Ishikawa (cell line): ENCODE data around the gene HELQ.

Experiments used
- CEBPB ChIP-seq: IDR thresholded peaks from 2 replicates; pipeline ENCODE4 v1.6.1; 2012
- CREB1 ChIP-seq: IDR thresholded peaks from 2 replicates; pipeline ENCODE4 v1.6.1; 2012; ENCODE audit warnings: low read depth
- EGR1 ChIP-seq: IDR thresholded peaks from 2 replicates; pipeline ENCODE4 v1.6.1; 2012
- EP300 ChIP-seq: IDR thresholded peaks from 2 replicates; pipeline ENCODE4 v1.6.1; 2012; ENCODE audit warnings: borderline replicate concordance
- FOXM1 ChIP-seq: IDR thresholded peaks from 2 replicates; pipeline ENCODE4 v1.6.1; 2012; ENCODE audit warnings: low read depth, borderline replicate concordance
- MAX ChIP-seq: IDR thresholded peaks from 2 replicates; pipeline ENCODE4 v1.6.1; 2012
- NFIC ChIP-seq: IDR thresholded peaks from 2 replicates; pipeline ENCODE4 v1.6.1; 2012
- RAD21 ChIP-seq: IDR thresholded peaks from 2 replicates; pipeline ENCODE4 v1.6.1; 2012; ENCODE audit warnings: low read depth
- TAF1 ChIP-seq: IDR thresholded peaks from 2 replicates; pipeline ENCODE4 v1.6.1; 2012; ENCODE audit warnings: low read depth, mild to moderate bottlenecking
- TCF12 ChIP-seq: IDR thresholded peaks from 2 replicates; pipeline ENCODE4 v1.6.1; 2012; ENCODE audit warnings: low read depth
- TEAD4 ChIP-seq: IDR thresholded peaks from 2 replicates; pipeline ENCODE4 v1.6.1; 2012
- YY1 ChIP-seq: IDR thresholded peaks from 2 replicates; pipeline ENCODE4 v1.6.1; 2012; ENCODE audit warnings: low read depth
- ZBTB7A ChIP-seq: IDR thresholded peaks from 2 replicates; pipeline ENCODE4 v1.6.1; 2012; ENCODE audit warnings: low read depth
- TF ChIP-seq, protein P1 (sequence below): IDR thresholded peaks from 2 replicates; pipeline ENCODE4 v1.6.1; 2012
- TF ChIP-seq, protein P2 (sequence below): IDR thresholded peaks from 2 replicates; pipeline ENCODE4 v1.6.1; 2012; ENCODE audit warnings: low read depth, mild to moderate bottlenecking

Gene HELQ

GRCh38 chr4:83486457-83487129 lies 31.0 kb upstream of the HELQ start:
- TF ChIP-seq TAF1 (no peak), MAX (no peak), EP300 (no peak), CEBPB (no peak), YY1 (no peak), RAD21 (no peak), EGR1 (no peak), CREB1 (no peak), TCF12 (no peak), ZBTB7A (no peak), NFIC (no peak), TEAD4 (no peak), FOXM1 (no peak)
- TF ChIP-seq, protein P1, sequence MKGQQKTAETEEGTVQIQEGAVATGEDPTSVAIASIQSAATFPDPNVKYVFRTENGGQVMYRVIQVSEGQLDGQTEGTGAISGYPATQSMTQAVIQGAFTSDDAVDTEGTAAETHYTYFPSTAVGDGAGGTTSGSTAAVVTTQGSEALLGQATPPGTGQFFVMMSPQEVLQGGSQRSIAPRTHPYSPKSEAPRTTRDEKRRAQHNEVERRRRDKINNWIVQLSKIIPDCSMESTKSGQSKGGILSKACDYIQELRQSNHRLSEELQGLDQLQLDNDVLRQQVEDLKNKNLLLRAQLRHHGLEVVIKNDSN = no peak
- TF ChIP-seq, protein P2, sequence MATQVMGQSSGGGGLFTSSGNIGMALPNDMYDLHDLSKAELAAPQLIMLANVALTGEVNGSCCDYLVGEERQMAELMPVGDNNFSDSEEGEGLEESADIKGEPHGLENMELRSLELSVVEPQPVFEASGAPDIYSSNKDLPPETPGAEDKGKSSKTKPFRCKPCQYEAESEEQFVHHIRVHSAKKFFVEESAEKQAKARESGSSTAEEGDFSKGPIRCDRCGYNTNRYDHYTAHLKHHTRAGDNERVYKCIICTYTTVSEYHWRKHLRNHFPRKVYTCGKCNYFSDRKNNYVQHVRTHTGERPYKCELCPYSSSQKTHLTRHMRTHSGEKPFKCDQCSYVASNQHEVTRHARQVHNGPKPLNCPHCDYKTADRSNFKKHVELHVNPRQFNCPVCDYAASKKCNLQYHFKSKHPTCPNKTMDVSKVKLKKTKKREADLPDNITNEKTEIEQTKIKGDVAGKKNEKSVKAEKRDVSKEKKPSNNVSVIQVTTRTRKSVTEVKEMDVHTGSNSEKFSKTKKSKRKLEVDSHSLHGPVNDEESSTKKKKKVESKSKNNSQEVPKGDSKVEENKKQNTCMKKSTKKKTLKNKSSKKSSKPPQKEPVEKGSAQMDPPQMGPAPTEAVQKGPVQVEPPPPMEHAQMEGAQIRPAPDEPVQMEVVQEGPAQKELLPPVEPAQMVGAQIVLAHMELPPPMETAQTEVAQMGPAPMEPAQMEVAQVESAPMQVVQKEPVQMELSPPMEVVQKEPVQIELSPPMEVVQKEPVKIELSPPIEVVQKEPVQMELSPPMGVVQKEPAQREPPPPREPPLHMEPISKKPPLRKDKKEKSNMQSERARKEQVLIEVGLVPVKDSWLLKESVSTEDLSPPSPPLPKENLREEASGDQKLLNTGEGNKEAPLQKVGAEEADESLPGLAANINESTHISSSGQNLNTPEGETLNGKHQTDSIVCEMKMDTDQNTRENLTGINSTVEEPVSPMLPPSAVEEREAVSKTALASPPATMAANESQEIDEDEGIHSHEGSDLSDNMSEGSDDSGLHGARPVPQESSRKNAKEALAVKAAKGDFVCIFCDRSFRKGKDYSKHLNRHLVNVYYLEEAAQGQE = no peak

- 0 out of 2 replicates have a peak, but pooled peaks have one; percentile 16 for TF ChIP-seq YY1
- peak; percentile 99 for TF ChIP-seq MAX
- no peak for TF ChIP-seq TAF1
- TF ChIP-seq, protein P2 = no peak
These were observed 29.2 kb upstream of the HELQ start, which contains the start of gene ABRAXAS1 for GRCh38 chr4:83484500-83485461. ABRAXAS1 (minus strand) TSS chr4:83485100; CDS start chr4:83485072, 28 bp downstream.

DNA sequence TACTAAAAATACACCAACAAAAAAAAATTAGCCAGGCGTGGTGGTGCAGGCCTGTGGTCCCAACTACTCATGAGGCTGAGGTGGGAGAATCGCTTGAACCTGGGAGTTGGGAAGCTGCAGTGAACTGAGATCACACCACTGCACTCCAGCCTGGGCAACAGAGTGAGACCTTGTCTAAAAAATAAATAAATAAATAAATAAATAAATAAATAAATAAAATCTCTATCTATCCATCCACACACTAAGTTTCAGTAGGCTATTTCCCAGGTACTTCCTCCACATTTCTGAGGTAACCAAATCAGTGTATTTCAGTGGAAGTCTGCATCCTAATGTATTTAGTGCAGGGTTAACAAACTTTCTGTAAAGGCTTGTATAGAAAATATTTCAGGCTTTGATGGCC lies 18.3 kb upstream of the HELQ start:
- TF ChIP-seq TCF12 (no peak), MAX (no peak), EP300 (no peak), YY1 (no peak), FOXM1 (no peak)

DNA sequence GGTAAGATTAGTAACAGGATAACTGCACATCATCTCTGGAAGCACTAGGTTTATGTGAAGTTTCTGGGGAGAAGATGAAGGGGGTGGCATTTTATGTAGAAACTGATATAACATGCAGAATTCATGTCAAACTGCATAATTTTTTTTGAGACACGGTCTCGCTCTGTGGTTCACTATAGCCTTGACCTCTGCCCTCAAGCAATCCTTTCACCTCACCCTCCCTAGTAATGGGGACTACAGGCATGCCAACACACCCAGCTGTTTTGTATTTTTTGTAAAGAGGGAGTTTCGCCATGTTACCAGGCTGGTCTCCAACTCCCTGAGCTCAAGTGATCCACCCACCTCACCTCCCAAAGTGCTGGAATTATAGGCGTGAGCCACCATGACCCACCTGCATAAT lies 17.8 kb upstream of the HELQ start:
- no peak for TF ChIP-seq CEBPB
- no peak for TF ChIP-seq TAF1
- no peak for TF ChIP-seq RAD21
- TF ChIP-seq ZBTB7A = no peak
- TF ChIP-seq TCF12 = no peak
- TF ChIP-seq, protein P2 = no peak
- TF ChIP-seq NFIC = no peak
- TF ChIP-seq EGR1 = no peak
- no peak for TF ChIP-seq TEAD4
- no peak for TF ChIP-seq CREB1
- TF ChIP-seq, protein P1 = no peak
- no peak for TF ChIP-seq YY1
- TF ChIP-seq MAX = no peak
- no peak for TF ChIP-seq EP300
- no peak for TF ChIP-seq FOXM1
